NCI-H2171 (cell line): ENCODE measurements around the gene ZNF804A.

Experiments
- DNase-seq: peaks from one replicate; lab custom pipeline; 2025; lab: John Stamatoyannopoulos, UW

Gene ZNF804A

DNA sequence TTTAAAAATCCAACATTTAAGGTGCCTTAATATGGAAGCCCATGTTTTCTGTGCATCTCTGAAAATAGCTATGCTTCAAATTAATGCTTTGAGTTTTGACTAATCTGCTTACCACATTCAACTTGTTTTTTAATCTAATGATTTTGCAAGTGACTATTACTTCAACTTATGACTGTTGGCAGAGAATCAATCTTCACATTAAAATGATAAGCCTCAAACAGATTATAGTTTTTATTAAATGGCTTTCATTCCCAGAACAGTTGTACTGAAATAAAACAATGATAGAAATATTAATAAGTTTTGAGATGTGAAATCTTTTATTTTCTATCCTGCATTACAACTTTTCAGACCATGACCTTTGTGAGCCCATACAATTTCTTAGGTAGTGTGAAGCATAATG, 347.5 kb downstream of the ZNF804A start:
- DNase-seq = no peak

DNA sequence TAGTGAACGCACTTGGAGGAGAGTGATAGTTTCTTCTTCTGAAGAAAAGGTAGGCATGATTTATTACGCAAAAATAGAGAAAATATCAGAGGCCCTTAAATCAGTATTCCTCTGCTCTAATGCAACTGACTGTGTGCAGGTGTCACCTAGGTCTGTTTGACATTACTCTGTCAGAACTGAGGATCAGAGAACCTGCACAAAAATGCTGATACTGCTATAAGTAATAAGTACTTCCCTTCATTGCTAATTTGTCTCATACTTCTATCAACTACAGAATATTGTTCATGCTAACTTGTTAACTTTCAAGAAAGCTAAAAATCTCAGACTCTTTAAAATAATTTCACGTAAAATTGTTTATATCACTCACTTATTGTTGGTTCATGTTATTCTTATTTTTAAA, 358.5 kb downstream of the ZNF804A start:
- no peak for DNase-seq

DNA sequence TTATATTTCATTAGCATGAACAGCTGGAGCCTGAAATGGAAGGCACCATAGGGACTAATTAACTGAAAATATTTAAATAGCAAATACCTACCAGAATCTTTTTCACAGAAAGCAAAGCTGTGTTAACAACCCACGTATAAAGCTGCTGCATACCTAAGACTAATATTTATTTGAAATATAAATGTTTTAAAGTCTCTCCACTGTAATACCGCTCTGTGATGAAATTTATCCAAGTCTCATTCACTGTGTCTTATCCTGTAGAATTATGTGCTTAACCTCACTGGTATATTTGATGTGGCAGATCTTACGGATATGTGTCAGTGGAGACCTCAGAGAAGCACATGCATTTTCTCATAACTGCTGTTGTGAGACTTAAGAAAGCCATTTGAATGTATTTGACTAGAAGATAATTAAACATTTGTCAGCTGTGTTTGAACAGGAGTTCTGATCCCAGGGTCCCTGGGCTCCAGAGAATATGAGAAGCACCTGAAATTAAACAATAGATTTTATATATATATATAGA, 373.3 kb downstream of the ZNF804A start:
- peak; percentile 2 for DNase-seq
